Body of pancreas (tissue), 4 donors: ENCODE measurements around the gene RNASEH2C.
"Not testable (repeated sequence)": the region's sequence is repeated elsewhere in the genome, so short reads cannot be mapped to it uniquely, and the experiment has no call there.

Experiments
- CTCF ChIP-seq, 7 experiments: fragments of 450-650 bp in 4 of 7; fragments of 200-600 bp in 3 of 7; sonication (generic) in 3 of 7; IDR thresholded peaks; one replicate each; pipeline ENCODE4 v1.5.1; 2016 to 2019; ENCODE audit warnings: antibody characterized with exemption in 7 of 7
- POLR2A ChIP-seq, 3 donors: fragments of 450-650 bp; IDR thresholded peaks; one replicate each; pipeline ENCODE4 v1.6.1; 2016; ENCODE audit warnings: antibody characterized with exemption in 3 of 3, mild to moderate bottlenecking in 2 of 3

- TF ChIP-seq CTCF, POLR2A (IDR thresholded peaks at IDR 0.05): not testable (repeated sequence)
These were observed 13.6 kb downstream of the RNASEH2C start for GRCh38 chr11:65707002-65707401.
